HG02610 (cell line): ENCODE results near the gene ST3GAL4.
"Not testable (repeated sequence)": the region's sequence is repeated elsewhere in the genome, so short reads cannot be mapped to it uniquely, and the experiment has no call there.

Experiments used
- ATAC-seq: cut with Tn5 transposase; IDR thresholded peaks from one replicate; pipeline ENCODE4 v1.9.1; 2021; ENCODE audit warnings: mild to moderate bottlenecking, moderate library complexity; ENCODE audit not compliant: unreplicated experiment

ST3GAL4 gene

GRCh38 chr11:126345283-126345682 is 10.2 kb upstream of the ST3GAL4 start:
- ATAC-seq, result no peak

GRCh38 chr11:126345759-126346585 is 9.5 kb upstream of the ST3GAL4 start:
- ATAC-seq, result no peak

DNA sequence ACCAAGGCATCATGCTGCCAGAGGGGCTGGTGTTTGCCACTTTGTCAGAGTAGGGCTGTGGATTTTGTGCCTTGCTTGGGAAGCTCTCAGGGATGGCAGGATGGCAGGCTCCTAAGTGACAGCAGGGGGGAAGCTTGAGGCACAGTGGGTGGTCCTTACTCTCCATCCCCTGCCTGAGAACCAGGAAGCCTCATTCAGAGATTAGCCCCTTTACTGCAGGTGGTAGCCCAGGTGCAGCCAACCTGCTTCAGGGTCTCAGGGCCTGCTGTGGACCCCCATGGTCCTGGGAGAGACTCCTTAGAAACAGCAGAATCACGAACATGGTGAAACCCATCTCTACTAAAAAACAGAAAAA is 8.9 kb upstream of the ST3GAL4 start:
- no peak for ATAC-seq

- not testable (repeated sequence) for ATAC-seq
Observed at GRCh38 chr11:126346946-126347345, 8.5 kb upstream of the ST3GAL4 start.

- ATAC-seq, result no peak
Observed at GRCh38 chr11:126347751-126348668, 7.5 kb upstream of the ST3GAL4 start.

DNA sequence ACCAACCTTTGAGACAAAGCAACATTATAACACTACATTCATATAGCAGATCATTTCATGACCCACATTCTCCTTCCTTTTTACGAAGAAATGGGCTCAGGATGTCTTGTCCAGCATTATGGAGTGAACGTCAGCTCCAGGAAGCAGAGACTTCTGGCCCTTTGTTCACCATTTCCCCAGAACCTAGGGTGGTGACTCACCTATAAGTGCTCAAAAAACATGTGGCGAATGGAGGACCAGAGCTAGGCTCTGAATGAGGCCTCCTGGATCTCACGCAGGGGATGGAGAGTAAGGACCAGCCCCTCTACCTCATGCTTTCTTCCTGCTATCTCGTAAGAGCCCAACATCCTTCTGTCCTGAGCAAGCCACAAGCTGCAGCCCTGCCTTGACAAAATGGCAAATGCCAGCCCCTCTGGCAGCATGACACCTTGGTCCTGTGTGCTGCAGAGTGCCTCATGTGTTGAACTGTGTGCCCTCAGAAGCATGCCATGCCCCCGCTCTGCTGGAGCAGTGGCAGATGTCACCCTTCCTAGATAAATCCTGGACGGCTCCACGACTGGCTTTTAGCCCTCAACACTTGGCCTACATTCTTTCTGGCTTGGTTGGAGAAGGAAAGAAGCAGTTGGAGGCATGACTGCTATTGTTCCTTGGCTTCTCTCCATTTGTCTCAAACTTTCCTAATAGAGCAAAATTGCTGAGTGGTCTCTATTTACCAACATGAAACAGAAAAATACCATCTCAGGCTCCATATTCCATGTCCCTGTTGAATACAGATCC is 6.5 kb upstream of the ST3GAL4 start:
- ATAC-seq, result no peak

DNA sequence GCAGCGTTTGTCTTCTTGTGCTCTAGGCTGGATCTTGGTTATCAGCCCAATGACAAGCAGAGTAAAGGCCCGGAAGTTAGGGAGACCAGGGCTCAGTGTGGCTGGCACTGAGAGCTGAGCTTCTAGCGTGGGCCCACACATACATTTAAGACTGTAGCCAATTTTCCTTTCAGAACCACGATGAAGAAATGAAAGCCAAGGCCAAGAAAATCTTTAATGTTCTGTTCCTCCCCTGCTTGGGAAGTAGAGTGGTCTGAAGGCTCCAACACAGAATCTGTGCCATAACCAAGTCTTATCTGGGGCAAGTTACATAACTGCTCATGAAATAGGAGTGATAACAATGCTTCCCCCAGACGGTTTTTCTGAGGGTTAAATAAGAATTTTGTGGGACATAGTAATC is 4.7 kb upstream of the ST3GAL4 start:
- ATAC-seq, result no peak

DNA sequence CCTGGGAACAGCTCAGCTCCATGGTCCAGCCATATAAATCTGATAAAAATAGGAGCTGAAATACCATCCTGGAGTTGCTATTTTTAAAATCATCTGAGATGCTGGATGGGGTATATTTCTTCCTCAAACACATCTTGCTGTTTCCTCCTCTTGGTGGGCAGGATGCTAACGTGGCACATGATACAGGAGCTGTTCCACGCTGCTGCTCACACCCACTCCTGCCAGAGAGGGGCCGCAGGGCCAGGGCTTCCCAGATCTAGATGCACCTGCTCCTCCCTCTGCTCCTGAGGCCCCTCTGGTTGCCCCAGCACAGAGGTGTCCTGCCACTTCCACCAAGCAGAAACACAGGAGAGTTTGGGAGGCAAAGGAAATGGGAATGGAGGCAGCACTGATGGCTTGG is 3.3 kb upstream of the ST3GAL4 start:
- no peak for ATAC-seq

- no peak for ATAC-seq
Observed at GRCh38 chr11:126352934-126353801, 2.3 kb upstream of the ST3GAL4 start.

GRCh38 chr11:126354631-126355323 is 709 bp upstream of the ST3GAL4 start:
- ATAC-seq, result peak; percentile 22

GRCh38 chr11:126355926-126356897 is 726 bp downstream of the ST3GAL4 start:
- peak; percentile 15 for ATAC-seq

DNA sequence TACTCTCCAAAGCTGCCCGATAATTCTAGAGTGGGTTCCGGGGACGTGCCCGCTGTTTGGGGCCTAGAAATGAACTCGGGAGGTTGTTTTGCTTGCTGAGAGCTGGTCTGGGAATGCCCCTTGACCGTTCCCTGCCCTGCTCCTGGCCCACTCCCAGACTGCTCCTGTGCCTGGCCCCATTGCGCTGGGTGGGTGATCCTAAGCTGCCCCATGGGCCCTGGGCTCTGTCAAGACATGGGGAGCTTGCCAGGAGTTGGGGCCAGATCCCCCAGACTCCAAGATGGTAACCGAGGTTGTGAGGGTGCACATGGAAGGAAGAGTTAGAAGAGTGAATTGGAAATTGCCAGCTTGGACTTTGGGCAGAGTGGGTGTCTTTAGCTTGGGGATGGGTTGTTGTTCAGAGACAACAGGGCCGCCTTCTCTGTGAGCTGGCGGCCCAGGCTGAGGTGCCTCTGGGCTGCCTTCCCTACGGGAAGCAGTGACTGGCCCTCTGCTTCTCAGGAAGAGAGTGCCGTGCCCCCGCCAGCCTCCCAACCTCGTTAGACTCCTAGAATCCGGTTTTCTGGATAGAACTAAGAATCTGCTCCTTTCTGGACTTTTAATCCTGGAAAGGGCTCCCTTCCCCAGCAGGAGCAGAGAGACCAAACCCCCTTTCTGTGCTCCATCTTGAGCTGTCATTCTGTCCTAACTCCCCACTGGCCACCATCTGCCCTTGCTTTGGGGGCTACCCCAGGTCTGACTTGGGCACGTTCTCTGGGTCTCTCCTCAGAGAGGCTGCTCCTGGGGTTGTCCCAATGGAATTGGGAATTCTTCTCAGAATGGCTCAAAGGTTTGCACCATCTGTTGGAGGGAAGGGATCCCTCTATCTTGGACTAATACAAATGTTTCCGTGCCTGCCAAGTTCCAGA is 1.8 kb downstream of the ST3GAL4 start:
- ATAC-seq, result no peak

- ATAC-seq, result no peak
Observed at GRCh38 chr11:126357969-126358762, 2.7 kb downstream of the ST3GAL4 start.

- ATAC-seq, result no peak
Observed at GRCh38 chr11:126358763-126359160, 3.3 kb downstream of the ST3GAL4 start.

- ATAC-seq, result no peak
Observed at GRCh38 chr11:126359431-126360048, 4.1 kb downstream of the ST3GAL4 start.

GRCh38 chr11:126360049-126360446 is 4.6 kb downstream of the ST3GAL4 start:
- no peak for ATAC-seq
